Fibroblast of mammary gland (primary cell): ENCODE data around the gene CHRNA4.

Experiments
- DNase-seq: peaks from one replicate; pipeline ENCODE4 v3.0.0-alpha.2; 2010; ENCODE audit warnings: low read depth
- H3K4me3 ChIP-seq: 2 replicates; pipeline ENCODE4 v1.5.1; 2011; ENCODE audit warnings: low read depth, mild to moderate bottlenecking, low read length, moderate library complexity; ENCODE audit not compliant: control insufficient read depth
- CTCF ChIP-seq: conservative IDR thresholded peaks from 2 replicates; pipeline ENCODE4 v1.5.1; 2011; ENCODE audit warnings: low read depth, low read length, inconsistent platforms; ENCODE audit not compliant: control insufficient read depth, insufficient read depth

Gene CHRNA4

GRCh38 chr20:63314566-63315239 is 46.4 kb downstream of the CHRNA4 start:
- H3K4me3 ChIP-seq, result no peak overlapping the region
- no peak for TF ChIP-seq CTCF
- DNase-seq, result no peak

GRCh38 chr20:63314015-63314471 is 47.1 kb downstream of the CHRNA4 start:
- no peak for DNase-seq
- H3K4me3 ChIP-seq, result no peak overlapping the region
- TF ChIP-seq CTCF, result no peak

GRCh38 chr20:63313349-63314014 is 47.7 kb downstream of the CHRNA4 start:
- H3K4me3 ChIP-seq, result no peak overlapping the region
- DNase-seq, result no peak
- no peak for TF ChIP-seq CTCF

GRCh38 chr20:63312690-63313348 is 48.3 kb downstream of the CHRNA4 start:
- DNase-seq, result no peak
- TF ChIP-seq CTCF, result no peak
- no peak overlapping the region for H3K4me3 ChIP-seq

GRCh38 chr20:63312273-63312672 is 48.9 kb downstream of the CHRNA4 start:
- no peak for DNase-seq
- TF ChIP-seq CTCF, result no peak
- no peak overlapping the region for H3K4me3 ChIP-seq

GRCh38 chr20:63311833-63312243 is 49.3 kb downstream of the CHRNA4 start:
- DNase-seq, result no peak
- TF ChIP-seq CTCF, result no peak
- H3K4me3 ChIP-seq, result no peak overlapping the region
